ENCODE data around the gene NCK2.
"Not testable (repeated sequence)": the region's sequence is repeated elsewhere in the genome, so short reads cannot be mapped to it uniquely, and the experiment has no call there.

Gene NCK2

DNA sequence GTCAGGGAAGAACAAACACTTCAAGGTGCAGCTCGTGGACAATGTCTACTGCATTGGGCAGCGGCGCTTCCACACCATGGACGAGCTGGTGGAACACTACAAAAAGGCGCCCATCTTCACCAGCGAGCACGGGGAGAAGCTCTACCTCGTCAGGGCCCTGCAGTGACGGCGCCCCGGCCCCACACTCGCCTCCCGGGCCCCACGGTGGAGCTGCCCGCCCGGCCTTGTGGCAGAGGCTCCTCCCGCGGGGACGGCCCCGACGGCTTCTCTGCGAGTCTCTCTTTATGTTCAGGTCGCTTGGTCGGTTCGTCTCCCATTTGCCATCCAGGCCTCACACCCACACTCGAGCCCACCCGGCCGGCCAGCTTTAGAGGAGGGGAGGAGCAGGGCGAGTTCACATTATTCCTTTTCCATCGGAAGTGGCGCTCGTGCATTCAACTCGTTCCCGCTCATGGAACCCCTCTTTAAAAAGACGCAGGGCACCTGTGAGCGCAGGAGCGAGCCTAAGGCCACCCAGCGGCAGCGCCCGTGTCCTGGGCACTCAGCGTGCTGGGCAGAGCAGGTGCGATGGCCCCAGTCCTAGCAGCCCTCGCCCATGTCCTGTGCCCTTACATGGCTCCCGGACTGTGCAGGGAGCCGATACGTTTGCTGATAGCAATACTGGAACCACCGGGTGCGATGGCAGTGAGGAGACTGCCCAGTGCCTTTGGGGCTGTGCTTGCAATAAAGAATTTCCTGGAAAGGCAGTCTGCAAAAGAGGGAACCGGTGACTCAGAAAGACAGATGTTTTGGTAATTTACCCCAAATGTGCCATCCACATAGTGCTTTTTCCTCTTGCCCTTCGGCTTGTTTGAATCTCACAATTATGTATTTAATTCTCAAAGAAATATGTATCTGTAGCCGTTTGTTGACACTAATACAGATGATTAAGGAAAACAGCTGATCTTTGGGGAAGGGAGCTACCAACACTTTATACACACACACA is 148.6 kb downstream of the NCK2 start:
- DNase-seq (ENCODE audit: low spot score), result no peak

DNA sequence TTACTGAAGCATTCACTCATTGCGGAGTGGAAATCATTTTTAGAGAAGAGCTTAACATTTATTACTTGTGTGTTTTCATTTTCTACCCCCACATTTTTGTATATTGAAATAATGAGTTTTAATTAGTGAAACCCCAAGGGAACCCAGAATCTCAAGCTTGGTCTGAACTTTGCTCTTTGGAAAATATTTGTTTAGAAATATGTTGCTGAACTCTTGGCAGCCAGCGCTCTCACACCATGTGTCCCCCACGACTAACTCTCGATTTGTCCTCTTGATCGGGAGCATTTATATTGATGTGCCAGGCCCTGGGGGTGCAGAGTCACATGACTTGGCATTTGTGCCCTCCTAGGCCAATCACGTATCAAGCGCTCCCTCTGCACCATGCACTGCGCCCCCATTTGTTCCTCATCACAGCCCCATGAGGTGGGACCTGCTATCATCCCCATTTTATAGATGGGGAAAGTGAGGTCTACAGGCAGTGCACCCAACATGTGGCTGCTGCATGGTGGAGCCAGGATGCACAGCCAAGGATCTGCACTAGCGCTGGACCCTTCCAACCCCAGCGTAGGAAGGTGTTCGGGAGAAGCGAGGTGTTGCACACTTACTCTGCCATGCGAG is 149.7 kb downstream of the NCK2 start:
- DNase-seq (ENCODE audit: low spot score), result no peak

DNA sequence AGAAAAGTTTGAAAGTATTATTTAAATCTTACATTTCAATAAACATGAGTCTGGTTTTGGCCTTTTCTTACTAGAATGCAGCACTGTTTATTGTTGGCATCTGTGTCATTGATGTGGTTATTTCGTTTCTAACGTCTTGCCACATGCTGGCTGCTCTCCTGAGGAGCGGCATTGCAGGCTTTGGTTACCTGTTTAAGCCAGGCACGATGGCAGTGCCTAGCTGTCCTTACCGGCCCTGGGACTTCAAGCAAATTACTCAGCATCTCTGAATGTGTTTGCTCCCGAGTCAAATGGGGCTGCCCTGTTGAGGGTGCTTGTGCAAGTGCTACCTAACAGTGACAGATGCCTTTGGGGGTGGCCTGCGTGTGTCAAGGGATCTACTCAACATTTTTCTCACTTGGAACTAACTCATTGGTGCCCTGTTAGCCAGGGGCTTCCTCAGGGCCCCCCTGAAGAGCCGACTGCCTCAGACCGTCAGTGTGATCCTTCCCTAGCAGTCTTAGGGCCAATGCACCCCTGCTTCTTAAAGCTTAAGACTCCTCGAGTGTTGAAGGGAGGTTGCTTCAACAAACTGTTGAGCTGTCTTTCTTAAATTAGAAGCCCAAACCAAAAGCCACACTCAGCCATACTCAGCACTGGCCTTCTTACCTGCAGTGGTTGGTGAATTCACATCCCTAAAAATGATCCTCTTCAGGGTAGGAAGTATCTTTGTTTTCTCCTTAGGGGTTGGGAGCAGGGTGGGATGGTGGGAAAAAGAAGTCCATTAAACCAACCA is 151.5 kb downstream of the NCK2 start:
- DNase-seq (ENCODE audit: low spot score), result no peak

DNA sequence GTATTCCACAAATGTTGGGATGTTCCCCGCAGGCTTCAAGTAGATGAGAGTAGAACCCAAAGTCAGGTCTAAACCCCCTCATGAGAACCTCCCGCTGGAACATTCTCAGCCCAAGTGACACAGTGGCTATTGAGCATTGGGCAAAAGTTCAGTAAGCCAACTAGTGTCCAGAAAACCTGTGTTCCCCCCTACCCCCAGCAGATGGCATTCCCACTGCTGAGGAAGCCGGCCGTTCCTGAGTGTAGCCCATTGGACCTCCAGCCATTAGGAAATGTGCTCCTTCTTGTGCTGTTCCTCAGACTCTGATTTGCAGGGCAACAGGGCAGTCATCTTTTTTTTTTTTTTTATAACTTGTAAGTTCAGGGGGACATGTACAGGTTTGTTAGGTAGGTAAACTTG is 152.1 kb downstream of the NCK2 start:
- no peak for DNase-seq (ENCODE audit: low spot score)

- DNase-seq (ENCODE audit: low spot score), result not testable (repeated sequence)
Measured at GRCh38 chr2:105897694-105898093, 153.0 kb downstream of the NCK2 start.

GRCh38 chr2:105903051-105903674 is 158.5 kb downstream of the NCK2 start:
- no peak for DNase-seq (ENCODE audit: low spot score)

GRCh38 chr2:105904938-105905337 is 160.2 kb downstream of the NCK2 start:
- no peak for DNase-seq (ENCODE audit: low spot score)

DNA sequence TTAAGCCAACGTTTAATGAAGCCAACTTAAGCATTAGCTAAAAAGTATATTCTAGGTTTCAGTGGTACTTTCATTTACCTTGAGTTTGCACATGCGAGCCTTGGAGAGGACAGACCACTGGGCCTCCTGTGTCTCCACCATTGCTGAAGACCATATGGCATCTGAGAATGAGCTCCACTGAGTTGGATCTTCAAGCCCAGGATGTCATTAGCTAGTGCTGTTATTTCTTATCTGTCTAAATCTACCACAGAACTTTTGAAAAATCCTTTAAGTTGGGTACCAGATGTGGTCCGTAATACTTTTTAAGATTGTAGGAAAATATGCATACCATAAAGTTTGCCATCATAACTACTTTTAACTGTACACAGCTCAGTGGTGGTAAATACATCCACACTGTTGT is 161.8 kb downstream of the NCK2 start:
- no peak for DNase-seq (ENCODE audit: low spot score)

DNA sequence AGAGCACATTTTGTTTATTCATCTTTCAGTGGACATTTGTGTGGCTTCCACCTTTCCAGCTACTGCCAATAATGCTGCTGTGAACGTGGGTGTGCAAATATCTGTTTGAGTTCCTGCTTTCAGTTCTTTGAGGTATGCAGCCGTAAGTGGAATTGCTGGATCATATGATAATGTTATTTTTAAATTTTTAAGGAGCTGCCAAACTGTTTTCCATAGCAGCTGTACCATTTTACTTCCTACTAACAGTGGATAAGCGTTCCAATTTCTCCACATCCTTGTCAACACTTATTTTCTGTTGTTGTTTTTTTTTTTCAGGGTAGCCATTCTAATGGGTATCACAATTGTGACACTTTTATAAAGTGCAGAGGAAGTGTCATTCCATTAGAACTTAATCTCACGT is 162.5 kb downstream of the NCK2 start:
- no peak for DNase-seq (ENCODE audit: low spot score)

DNA sequence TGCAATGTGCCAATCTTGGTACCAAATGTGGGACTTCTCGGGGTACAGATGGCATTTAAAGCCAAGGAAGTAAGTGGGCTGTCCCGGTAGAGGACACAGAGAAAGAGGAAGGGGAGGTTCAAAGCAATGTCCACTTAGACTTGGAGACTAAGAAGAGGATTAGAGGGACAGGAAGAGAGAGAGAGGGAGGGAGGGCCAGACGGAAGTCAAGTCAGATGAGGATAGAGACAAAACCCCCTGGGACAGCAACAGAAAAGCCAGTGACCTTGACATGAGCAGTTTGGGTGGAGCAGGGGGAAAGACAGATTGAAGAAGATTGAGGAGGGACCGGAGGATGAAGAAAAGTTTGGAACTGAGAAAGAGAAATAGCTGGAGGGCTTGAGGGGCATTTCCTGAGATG is 164.5 kb downstream of the NCK2 start:
- no peak for DNase-seq (ENCODE audit: low spot score)

DNA sequence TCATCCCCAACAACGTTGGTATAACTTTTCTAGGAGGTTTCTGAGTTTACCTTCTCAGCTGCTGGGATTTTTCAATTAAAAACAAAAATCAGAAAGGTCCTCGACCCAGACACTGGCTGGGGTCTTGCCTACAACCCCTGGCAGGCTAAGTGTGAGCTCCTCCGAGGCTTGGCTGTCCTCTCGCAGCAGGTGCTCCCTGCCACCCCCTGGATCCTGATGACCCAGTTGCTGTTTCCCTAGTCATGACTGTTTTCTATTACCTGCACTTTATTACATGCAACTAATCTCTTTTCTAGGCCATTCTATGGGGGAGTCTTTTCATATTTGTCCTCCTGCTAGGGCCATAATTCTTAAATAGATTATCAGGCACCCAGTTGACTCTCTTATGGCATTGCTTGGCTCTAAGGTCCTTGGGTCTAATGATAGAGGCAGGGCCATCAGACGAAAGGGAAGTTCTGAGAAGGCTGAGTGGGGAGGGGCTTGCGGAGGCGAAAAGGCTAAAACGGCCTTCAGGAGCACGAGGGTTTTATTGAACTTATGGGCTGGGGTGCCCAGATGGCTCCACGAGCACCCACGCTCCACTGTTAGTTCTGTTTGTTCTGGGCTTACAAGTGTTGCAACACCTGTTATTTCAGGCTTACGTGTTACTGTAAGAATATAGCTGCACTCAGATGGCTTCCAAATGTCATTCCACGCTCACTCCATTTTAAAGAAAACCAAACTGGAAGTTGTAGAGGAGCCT is 166.0 kb downstream of the NCK2 start:
- no peak for DNase-seq (ENCODE audit: low spot score)

GRCh38 chr2:105911425-105911824 is 166.7 kb downstream of the NCK2 start:
- no peak for DNase-seq (ENCODE audit: low spot score)

DNA sequence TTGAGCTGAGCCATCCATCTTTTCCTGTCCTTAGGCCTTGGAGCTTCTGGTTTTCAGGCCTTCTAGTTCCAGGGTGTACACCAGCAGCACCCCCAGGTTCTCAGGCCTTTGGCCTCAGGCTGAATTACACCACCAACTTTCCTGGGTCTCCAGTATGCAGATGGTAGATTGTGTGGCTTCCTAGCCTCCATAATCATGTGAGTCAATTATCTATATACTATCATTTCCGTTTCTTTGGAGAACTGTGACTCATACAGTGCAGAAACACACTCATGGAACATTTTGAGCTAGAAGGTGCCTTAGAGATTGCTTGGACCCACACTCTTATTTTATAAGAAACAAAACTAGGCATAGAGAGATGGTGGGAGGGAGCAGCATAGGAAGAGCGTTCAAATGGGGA is 167.4 kb downstream of the NCK2 start:
- no peak for DNase-seq (ENCODE audit: low spot score)

GRCh38 chr2:105915005-105915558 is 170.4 kb downstream of the NCK2 start:
- no peak for DNase-seq (ENCODE audit: low spot score)

DNA sequence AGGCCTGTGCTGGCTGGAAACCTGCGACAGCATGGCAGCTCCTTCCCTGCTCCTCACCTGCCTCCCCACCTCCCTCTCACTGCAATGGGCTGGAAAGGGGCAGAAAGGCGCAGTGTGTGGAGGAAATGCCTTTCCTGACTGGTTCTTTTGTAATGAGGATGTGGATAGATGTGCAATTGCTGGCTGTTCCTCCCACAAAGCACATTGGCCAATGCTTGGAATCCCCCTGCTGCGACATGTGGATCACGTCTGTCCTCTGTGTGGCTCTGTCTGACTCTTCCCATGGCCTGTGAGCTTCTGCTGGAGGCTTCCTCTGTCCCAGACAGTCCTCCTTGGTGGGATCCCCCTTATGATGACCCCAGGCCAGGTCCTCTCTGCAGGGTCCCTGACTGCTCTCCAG is 172.5 kb downstream of the NCK2 start:
- DNase-seq (ENCODE audit: low spot score), result no peak

DNA sequence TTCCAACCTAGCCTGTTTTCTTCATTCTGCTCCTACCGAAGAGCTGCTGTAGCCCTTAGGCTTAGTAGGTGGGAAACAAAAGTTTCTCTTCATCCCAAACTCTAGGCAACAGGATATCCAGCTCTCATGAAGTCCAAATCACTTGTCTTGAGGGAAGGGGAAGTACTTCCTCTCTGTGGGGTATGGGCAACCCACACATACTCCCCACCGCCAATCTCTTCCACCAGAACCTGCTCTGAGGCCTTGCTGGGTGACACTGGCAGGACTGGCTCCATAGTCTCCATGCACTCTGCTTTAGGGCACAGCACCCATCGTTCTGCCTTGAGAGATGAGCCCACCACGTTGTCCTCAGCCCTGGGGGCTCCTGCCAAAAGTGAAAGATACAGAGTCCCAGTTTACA is 173.0 kb downstream of the NCK2 start:
- no peak for DNase-seq (ENCODE audit: low spot score)

DNA sequence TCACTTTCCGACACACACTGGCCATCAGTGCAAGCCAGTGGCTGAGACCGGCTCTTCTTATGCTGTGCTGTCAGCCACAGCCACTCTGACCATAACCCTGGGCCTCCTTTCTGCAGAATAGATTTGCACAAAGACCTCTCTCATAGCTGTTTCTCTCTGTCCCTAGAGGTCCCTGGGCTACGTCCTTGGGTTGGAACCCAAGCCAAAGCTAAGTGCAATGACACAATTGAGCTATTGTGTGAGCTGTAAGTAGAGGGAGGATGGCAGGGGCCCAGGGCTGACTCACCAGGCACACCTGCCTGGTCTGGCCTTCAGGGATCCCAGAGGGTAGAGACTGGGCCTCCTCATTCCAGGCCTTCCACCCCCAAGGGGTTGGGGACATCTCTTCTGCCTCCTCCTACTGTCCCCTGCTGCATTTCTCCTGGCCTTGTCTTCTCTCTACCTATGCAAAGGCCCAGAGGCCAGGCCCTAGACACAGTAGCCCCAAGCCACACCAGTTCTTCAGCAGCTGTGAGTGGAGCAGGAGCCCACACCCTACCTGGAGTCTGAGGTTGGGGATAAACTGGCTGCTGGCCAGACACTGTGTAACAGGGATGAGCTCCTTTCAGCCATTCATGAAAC is 174.6 kb downstream of the NCK2 start:
- no peak for DNase-seq (ENCODE audit: low spot score)

GRCh38 chr2:105919826-105920225 is 175.1 kb downstream of the NCK2 start:
- DNase-seq (ENCODE audit: low spot score), result peak; percentile 35

GRCh38 chr2:105924271-105924670 is 179.6 kb downstream of the NCK2 start:
- no peak for DNase-seq (ENCODE audit: low spot score)

GRCh38 chr2:105924932-105925331 is 180.2 kb downstream of the NCK2 start:
- no peak for DNase-seq (ENCODE audit: low spot score)

DNA sequence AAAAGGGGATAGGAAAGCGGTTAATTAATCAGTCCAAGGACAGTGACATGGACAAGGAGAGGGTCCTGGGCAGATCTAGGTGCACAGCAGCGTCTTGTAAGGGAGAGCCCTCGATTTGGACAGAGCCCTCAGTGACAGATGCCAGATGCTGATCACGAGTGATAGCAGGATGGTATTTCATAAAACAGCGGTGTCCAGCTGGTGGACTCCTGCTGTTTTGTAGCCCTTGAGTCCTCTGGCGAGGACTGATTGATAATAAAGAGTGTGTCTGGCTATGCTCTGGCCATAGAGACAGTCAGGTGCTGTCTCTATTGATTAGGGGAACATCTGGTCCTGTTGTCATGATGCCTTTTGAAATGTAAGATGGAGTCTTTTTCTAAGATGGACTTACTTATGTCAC is 180.7 kb downstream of the NCK2 start:
- no peak for DNase-seq (ENCODE audit: low spot score)

Measured in D341Med (cell line).